Fibroblast of lung (primary cell): ENCODE data around the gene PROK2. TPM values are rescaled to one million over a fixed set of nuclear protein-coding genes. Genes with fewer than 3 reads are reported as not detected.

Source experiments
- DNase-seq, 2 donors: peaks; one replicate each; pipeline versions ENCODE4 v3.0.0 to v3.0.0-alpha.2; 2010; ENCODE audit warnings: low read depth in 2 of 2
- H2AFZ ChIP-seq: 2 replicates; pipeline ENCODE4 v1.5.1; 2012; ENCODE audit warnings: low read length, control low read depth, inconsistent platforms
- H3K27ac ChIP-seq: 2 replicates; pipeline ENCODE4 v1.5.1; 2011; ENCODE audit warnings: low read length, control low read depth; ENCODE audit not compliant: insufficient read depth
- H3K27me3 ChIP-seq: 2 replicates; pipeline ENCODE4 v1.5.1; 2011; ENCODE audit warnings: mild to moderate bottlenecking, low read length; ENCODE audit not compliant: control insufficient read depth, insufficient read depth
- H3K36me3 ChIP-seq: 2 replicates; pipeline ENCODE4 v1.5.1; 2011; ENCODE audit warnings: low read length; ENCODE audit not compliant: control insufficient read depth, insufficient read depth
- H3K4me1 ChIP-seq: 2 replicates; pipeline ENCODE4 v1.5.1; 2011; ENCODE audit warnings: low read length; ENCODE audit not compliant: control insufficient read depth, insufficient read depth; ENCODE audit errors: extremely low read depth
- H3K4me2 ChIP-seq: 2 replicates; pipeline ENCODE4 v1.5.1; 2011; ENCODE audit warnings: low read length, control low read depth; ENCODE audit not compliant: insufficient read depth; ENCODE audit errors: extremely low read depth
- H3K4me3 ChIP-seq, 4 experiments: fragments of 200-600 bp in 1 of 4; sonication (generic) in 1 of 4; replicated peaks in 1 of 4; 2 replicates each; pipeline ENCODE4 v1.5.1; 2011 to 2016; ENCODE audit warnings: low read length in 4 of 4, low read depth in 3 of 4, mild to moderate bottlenecking in 3 of 4, control low read depth in 2 of 4, inconsistent platforms in 1 of 4, mixed read lengths in 1 of 4; ENCODE audit not compliant: insufficient read depth in 1 of 4; ENCODE audit errors: control extremely low read depth in 1 of 4
- H3K79me2 ChIP-seq: 2 replicates; pipeline ENCODE4 v1.5.1; 2012; ENCODE audit warnings: mild to moderate bottlenecking, low read length, inconsistent platforms; ENCODE audit not compliant: control insufficient read depth, insufficient read depth
- H3K9ac ChIP-seq: 2 replicates; pipeline ENCODE4 v1.5.1; 2011; ENCODE audit warnings: mild to moderate bottlenecking, low read length, control low read depth; ENCODE audit not compliant: insufficient read depth
- H3K9me3 ChIP-seq: 2 replicates; pipeline ENCODE4 v1.5.1; 2012; ENCODE audit warnings: low read depth, low read length; ENCODE audit not compliant: control insufficient read depth, insufficient read depth
- H4K20me1 ChIP-seq: 2 replicates; pipeline ENCODE4 v1.5.1; 2011; ENCODE audit warnings: low read length; ENCODE audit not compliant: control insufficient read depth, insufficient read depth; ENCODE audit errors: extremely low read depth
- CTCF ChIP-seq, 2 donors: IDR thresholded peaks in 1 of 2; conservative IDR thresholded peaks in 1 of 2; 1 replicate in 1 of 2; 2 replicates in 1 of 2; pipeline ENCODE4 v1.5.1; 2011 to 2012; ENCODE audit warnings: low read length in 2 of 2, control low read depth in 1 of 2, inconsistent platforms in 1 of 2, low read depth in 1 of 2, mild to moderate bottlenecking in 1 of 2
- EZH2 ChIP-seq: IDR thresholded peaks from 2 replicates; pipeline ENCODE4 v1.5.1; 2012; ENCODE audit warnings: low read length, control low read depth, mild to moderate bottlenecking; ENCODE audit errors: missing control alignments
- polyA plus RNA-seq, 2 donors: library from polyadenylated mRNA; depleted of rRNA in 1 of 2; stranded (reverse) in 1 of 2; unstranded in 1 of 2; fragments of >200 nt; gene quantifications; 2 replicates each; pipeline ENCODE4 v1.2.1, GENCODE V29; 2011 to 2012; ENCODE audit warnings: missing spikeins in 1 of 2
- total RNA-seq: library from RNA; depleted of rRNA; stranded (reverse); fragments of >200 nt; gene quantifications from 2 replicates; pipeline ENCODE4 v1.2.1, GENCODE V29; 2014

PROK2 gene
- total and polyA plus RNA-seq, 2 donors (not counting 1 experiment from before 2014, with no cell fraction given): not detected

GRCh38 chr3:71760140-71760539 lies 24.8 kb downstream of the PROK2 start:
- TF ChIP-seq CTCF (conservative IDR thresholded peaks at IDR 0.05 in 1 of 2, IDR thresholded peaks at IDR 0.05 in 1 of 2; ENCODE audit: low read depth in 1 of 2, low read length in 2 of 2): no peak
- no peak for TF ChIP-seq EZH2
- Histone ChIP-seq H3K4me2 (no peak overlapping the region), H3K9ac (no peak overlapping the region), H3K4me1 (no peaks in the 10 kb centered on the region), H3K79me2 (no peaks in the 10 kb centered on the region), H4K20me1 (no peaks in the 10 kb centered on the region), H3K27ac (no peak overlapping the region), H3K36me3 (no peaks in the 10 kb centered on the region), H3K27me3 (peaks cover 10% of the 10 kb centered on the region), H2AFZ (no peak overlapping the region), H3K9me3 (no peaks in the 10 kb centered on the region), H3K4me3 (no peak overlapping the region)
- no peak for DNase-seq

- DNase-seq: no peak
- Histone ChIP-seq H3K79me2 (no peaks in the 10 kb centered on the region), H3K27me3 (peaks cover 16% of the 10 kb centered on the region), H3K9ac (no peak overlapping the region), H3K9me3 (no peaks in the 10 kb centered on the region), H3K4me1 (no peaks in the 10 kb centered on the region), H3K36me3 (no peaks in the 10 kb centered on the region), H3K4me2 (no peak overlapping the region), H2AFZ (no peak overlapping the region), H3K27ac (no peak overlapping the region), H3K4me3 (no peak overlapping the region), H4K20me1 (no peaks in the 10 kb centered on the region)
- no peak for TF ChIP-seq EZH2
- TF ChIP-seq CTCF (conservative IDR thresholded peaks at IDR 0.05 in 1 of 2, IDR thresholded peaks at IDR 0.05 in 1 of 2; ENCODE audit: low read depth in 1 of 2, low read length in 2 of 2): no peak
These were observed 25.5 kb downstream of the PROK2 start for GRCh38 chr3:71759401-71759800.

GRCh38 chr3:71758091-71758490 lies 26.9 kb downstream of the PROK2 start:
- no peak overlapping the region for H3K27ac ChIP-seq
- H3K4me1 ChIP-seq: no peaks in the 10 kb centered on the region
- no peak for TF ChIP-seq EZH2
- TF ChIP-seq CTCF (conservative IDR thresholded peaks at IDR 0.05 in 1 of 2, IDR thresholded peaks at IDR 0.05 in 1 of 2; ENCODE audit: low read depth in 1 of 2, low read length in 2 of 2): no peak
- DNase-seq: no peak
- no peak overlapping the region for H3K4me3 ChIP-seq
- no peak overlapping the region for H2AFZ ChIP-seq
- no peaks in the 10 kb centered on the region for H3K79me2 ChIP-seq
- peaks cover 20% of the 10 kb centered on the region for H3K27me3 ChIP-seq
- no peak overlapping the region for H3K4me2 ChIP-seq
- no peak overlapping the region for H3K9ac ChIP-seq
- H3K9me3 ChIP-seq: no peaks in the 10 kb centered on the region
- no peaks in the 10 kb centered on the region for H3K36me3 ChIP-seq
- H4K20me1 ChIP-seq: no peaks in the 10 kb centered on the region
